GM12878 (cell line): Measurements from ENCODE around the gene UROC1.

Experiments used
- CUX1 ChIP-seq: IDR thresholded peaks from 2 replicates; pipeline ENCODE4 v1.6.1; 2012; ENCODE audit warnings: improper control_type of control experiment, low read depth, low read length; ENCODE audit not compliant: insufficient replicate concordance
- POLR2A ChIP-seq: IDR thresholded peaks from 2 replicates; pipeline ENCODE4 v1.6.1; 2011; ENCODE audit warnings: low read depth, mild to moderate bottlenecking, low read length
- POLR2AphosphoS5 ChIP-seq: IDR thresholded peaks from 2 replicates; pipeline ENCODE4 v1.6.1; 2011; ENCODE audit warnings: mild to moderate bottlenecking, low read length, inconsistent platforms
- RAD21 ChIP-seq: IDR thresholded peaks from 2 replicates; pipeline ENCODE4 v1.6.1; 2011; ENCODE audit warnings: mild to moderate bottlenecking, low read depth, low read length, moderate library complexity; ENCODE audit not compliant: insufficient read depth
- SIN3A ChIP-seq: IDR thresholded peaks from 2 replicates; pipeline ENCODE4 v1.6.1; 2012; ENCODE audit warnings: low read depth, low read length, improper control_type of control experiment
- SMAD1 ChIP-seq: fragments of 450-650 bp; IDR thresholded peaks from 2 replicates; pipeline ENCODE4 v1.6.1; 2018; ENCODE audit warnings: mild to moderate bottlenecking, low read depth; ENCODE audit not compliant: partially characterized antibody
- TF ChIP-seq, protein P1 (sequence below): fragments of 150-350 bp; IDR thresholded peaks from 2 replicates; pipeline ENCODE4 v1.6.1; 2016; ENCODE audit warnings: low read depth, low read length

- TF ChIP-seq POLR2A (no peak), SMAD1 (no peak), SIN3A (no peak), POLR2AphosphoS5 (no peak), RAD21 (no peak), CUX1 (no peak)
- TF ChIP-seq, protein P1, sequence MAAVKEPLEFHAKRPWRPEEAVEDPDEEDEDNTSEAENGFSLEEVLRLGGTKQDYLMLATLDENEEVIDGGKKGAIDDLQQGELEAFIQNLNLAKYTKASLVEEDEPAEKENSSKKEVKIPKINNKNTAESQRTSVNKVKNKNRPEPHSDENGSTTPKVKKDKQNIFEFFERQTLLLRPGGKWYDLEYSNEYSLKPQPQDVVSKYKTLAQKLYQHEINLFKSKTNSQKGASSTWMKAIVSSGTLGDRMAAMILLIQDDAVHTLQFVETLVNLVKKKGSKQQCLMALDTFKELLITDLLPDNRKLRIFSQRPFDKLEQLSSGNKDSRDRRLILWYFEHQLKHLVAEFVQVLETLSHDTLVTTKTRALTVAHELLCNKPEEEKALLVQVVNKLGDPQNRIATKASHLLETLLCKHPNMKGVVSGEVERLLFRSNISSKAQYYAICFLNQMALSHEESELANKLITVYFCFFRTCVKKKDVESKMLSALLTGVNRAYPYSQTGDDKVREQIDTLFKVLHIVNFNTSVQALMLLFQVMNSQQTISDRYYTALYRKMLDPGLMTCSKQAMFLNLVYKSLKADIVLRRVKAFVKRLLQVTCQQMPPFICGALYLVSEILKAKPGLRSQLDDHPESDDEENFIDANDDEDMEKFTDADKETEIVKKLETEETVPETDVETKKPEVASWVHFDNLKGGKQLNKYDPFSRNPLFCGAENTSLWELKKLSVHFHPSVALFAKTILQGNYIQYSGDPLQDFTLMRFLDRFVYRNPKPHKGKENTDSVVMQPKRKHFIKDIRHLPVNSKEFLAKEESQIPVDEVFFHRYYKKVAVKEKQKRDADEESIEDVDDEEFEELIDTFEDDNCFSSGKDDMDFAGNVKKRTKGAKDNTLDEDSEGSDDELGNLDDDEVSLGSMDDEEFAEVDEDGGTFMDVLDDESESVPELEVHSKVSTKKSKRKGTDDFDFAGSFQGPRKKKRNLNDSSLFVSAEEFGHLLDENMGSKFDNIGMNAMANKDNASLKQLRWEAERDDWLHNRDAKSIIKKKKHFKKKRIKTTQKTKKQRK, result no peak
Measured at GRCh38 chr3:126550488-126551051, 33.0 kb upstream of the UROC1 start.
